H54 (cell line): ENCODE data around the gene KCNAB1.

ENCODE experiments used
- DNase-seq: peaks from one replicate; pipeline ENCODE4 v3.0.0; 2011; ENCODE audit warnings: low spot score, mixed read lengths; ENCODE audit not compliant: insufficient read length
- FAIRE-seq: peaks from 3 replicates; lab custom pipeline; 2011; peaks lifted over from hg19 to GRCh38; lab: Jason Lieb, UNC
- POLR2A ChIP-seq: IDR thresholded peaks from 2 replicates; pipeline ENCODE4 v1.6.1; 2011; ENCODE audit warnings: low read depth, mild to moderate bottlenecking, low read length

The KCNAB1 gene

GRCh38 chr3:156299569-156299968 lies 179.2 kb downstream of the KCNAB1 start:
- no peak for DNase-seq
- FAIRE-seq, result no peak

GRCh38 chr3:156300371-156300770 lies 180.0 kb downstream of the KCNAB1 start:
- DNase-seq (no peak), FAIRE-seq (no peak)
- no peak for TF ChIP-seq POLR2A

More at GRCh38 chr3:156299569-156299968, 179.2 kb downstream of the KCNAB1 start:
- TF ChIP-seq POLR2A, result no peak

GRCh38 chr3:156300929-156301840 lies 180.8 kb downstream of the KCNAB1 start:
- FAIRE-seq (peak; percentile 6), DNase-seq (no peak)
- no peak for TF ChIP-seq POLR2A

- DNase-seq, result no peak
- no peak for FAIRE-seq
- no peak for TF ChIP-seq POLR2A
These were observed 182.8 kb downstream of the KCNAB1 start for GRCh38 chr3:156303001-156303707.

- no peak for DNase-seq
- no peak for TF ChIP-seq POLR2A
- FAIRE-seq, result peak; percentile 30
These were observed 184.0 kb downstream of the KCNAB1 start for GRCh38 chr3:156304406-156304805.

- no peak for DNase-seq
- FAIRE-seq, result no peak
These were observed 185.3 kb downstream of the KCNAB1 start for GRCh38 chr3:156305672-156306071.

GRCh38 chr3:156307704-156308103 lies 187.3 kb downstream of the KCNAB1 start:
- no peak for TF ChIP-seq POLR2A
- peak; percentile 30 for DNase-seq
- FAIRE-seq, result peak; percentile 67

More at GRCh38 chr3:156305672-156306071, 185.3 kb downstream of the KCNAB1 start:
- no peak for TF ChIP-seq POLR2A

GRCh38 chr3:156311431-156311830 lies 191.1 kb downstream of the KCNAB1 start:
- FAIRE-seq (no peak), DNase-seq (no peak)
- TF ChIP-seq POLR2A, result no peak

GRCh38 chr3:156311930-156312329 lies 191.6 kb downstream of the KCNAB1 start:
- no peak for FAIRE-seq
- no peak for DNase-seq
- no peak for TF ChIP-seq POLR2A

- TF ChIP-seq POLR2A, result no peak
- FAIRE-seq, result no peak
These were observed 195.7 kb downstream of the KCNAB1 start for GRCh38 chr3:156316076-156316475.

GRCh38 chr3:156317462-156318074 lies 197.2 kb downstream of the KCNAB1 start:
- peak; percentile 16 for DNase-seq
- FAIRE-seq, result peak; percentile 93
- TF ChIP-seq POLR2A, result no peak

More at GRCh38 chr3:156316076-156316475, 195.7 kb downstream of the KCNAB1 start:
- DNase-seq, result no peak

- no peak for TF ChIP-seq POLR2A
- DNase-seq (no peak), FAIRE-seq (no peak)
These were observed 201.6 kb downstream of the KCNAB1 start for GRCh38 chr3:156321945-156322344.

GRCh38 chr3:156323466-156323865 lies 203.1 kb downstream of the KCNAB1 start:
- no peak for DNase-seq
- no peak for TF ChIP-seq POLR2A

GRCh38 chr3:156330415-156330814 lies 210.0 kb downstream of the KCNAB1 start:
- no peak for DNase-seq
- no peak for TF ChIP-seq POLR2A
- FAIRE-seq, result no peak

More at GRCh38 chr3:156323466-156323865, 203.1 kb downstream of the KCNAB1 start:
- FAIRE-seq, result no peak

- FAIRE-seq (no peak), DNase-seq (no peak)
- TF ChIP-seq POLR2A, result no peak
These were observed 211.9 kb downstream of the KCNAB1 start for GRCh38 chr3:156332304-156332703.
